Endothelial cell of umbilical vein (primary cell): ENCODE data around the gene CACNG4. TPM values are rescaled to one million over a fixed set of nuclear protein-coding genes. Genes with fewer than 3 reads are reported as not detected.

Experiments used
- BruUV-seq: library from RNA; stranded (reverse); fragments of 400-500 nt; replicated peaks from 2 replicates; lab custom pipeline; 2021; lab: Mats Ljungman, UMichigan
- CTCF ChIA-PET: fragments of 300-600, 350-600 bp; sonication (Branson Sonifier 250); formaldehyde crosslinking; loops from one replicate; lab custom pipeline; 2021; ENCODE audit warnings: antibody characterized with exemption, inconsistent platforms; lab: Charles Lee
- POLR2A ChIA-PET: fragments of 300-600, 350-600 bp; sonication (Branson Sonifier 250); formaldehyde crosslinking; loops from one replicate; lab custom pipeline; 2021; ENCODE audit warnings: antibody characterized with exemption, inconsistent platforms; lab: Charles Lee
- DNase-seq: peaks from one replicate; pipeline ENCODE4 v3.0.0-alpha.2; 2011; ENCODE audit warnings: low read depth, low spot score
- FAIRE-seq: peaks from 2 replicates; lab custom pipeline; 2011; peaks lifted over from hg19 to GRCh38; lab: Jason Lieb, UNC
- H2AFZ ChIP-seq: 2 replicates; pipeline ENCODE4 v1.6.0; 2012; ENCODE audit warnings: low read depth, low read length, control low read depth, inconsistent platforms
- H3K27ac ChIP-seq: 2 replicates; pipeline ENCODE4 v1.5.1; 2011; ENCODE audit warnings: low read depth, mild to moderate bottlenecking, control low read depth, low read length, moderate library complexity; ENCODE audit not compliant: insufficient read depth
- H3K27me3 ChIP-seq, 2 experiments: 2 replicates each; pipeline versions ENCODE4 v1.6.0 to v1.6.1; 2011; ENCODE audit warnings: low read length in 2 of 2, mixed read lengths in 1 of 2; ENCODE audit not compliant: control insufficient read depth in 2 of 2, insufficient read depth in 2 of 2
- H3K36me3 ChIP-seq, 2 experiments: 2 replicates in 1 of 2; 3 replicates in 1 of 2; pipeline ENCODE4 v1.5.1; 2011; ENCODE audit warnings: low read length in 2 of 2, mild to moderate bottlenecking in 1 of 2, moderate library complexity in 1 of 2; ENCODE audit not compliant: control insufficient read depth in 2 of 2, insufficient read depth in 2 of 2; ENCODE audit errors: extremely low read depth in 1 of 2
- H3K4me1 ChIP-seq: 3 replicates; pipeline ENCODE4 v1.5.1; 2011; ENCODE audit warnings: mild to moderate bottlenecking, low read length; ENCODE audit not compliant: control insufficient read depth, insufficient read depth; ENCODE audit errors: extremely low read depth
- H3K4me2 ChIP-seq: 2 replicates; pipeline ENCODE4 v1.6.1; 2011; ENCODE audit warnings: low read length, control low read depth, mixed read lengths; ENCODE audit not compliant: insufficient read depth
- H3K4me3 ChIP-seq, 3 experiments: fragments of 200-600 bp in 1 of 3; sonication (generic), shearing (Covaris generic) in 1 of 3; replicated peaks in 1 of 3; 2 replicates each; pipeline ENCODE4 v1.5.1; 2011 to 2016; ENCODE audit warnings: control low read depth in 3 of 3, low read length in 3 of 3, mild to moderate bottlenecking in 2 of 3, inconsistent platforms in 1 of 3, low read depth in 1 of 3, moderate library complexity in 1 of 3; ENCODE audit not compliant: insufficient read depth in 1 of 3
- H3K79me2 ChIP-seq: 2 replicates; pipeline ENCODE4 v1.6.0; 2012; ENCODE audit warnings: low read length, inconsistent platforms; ENCODE audit not compliant: control insufficient read depth, insufficient read depth
- H3K9ac ChIP-seq: replicated peaks from 2 replicates; pipeline ENCODE3; 2011; ENCODE audit warnings: low read length, control low read depth; ENCODE audit not compliant: insufficient read depth; ENCODE audit errors: extremely low read depth
- H3K9me1 ChIP-seq: replicated peaks from 3 replicates; pipeline ENCODE4 v1.6.0; 2011; ENCODE audit warnings: mild to moderate bottlenecking, low read length; ENCODE audit not compliant: control insufficient read depth, insufficient read depth; ENCODE audit errors: extremely low read depth
- H3K9me3 ChIP-seq: replicated peaks from 2 replicates; pipeline ENCODE4 v1.5.1; 2012; ENCODE audit warnings: low read length, inconsistent platforms; ENCODE audit not compliant: control insufficient read depth, insufficient read depth
- H4K20me1 ChIP-seq: replicated peaks from 2 replicates; pipeline ENCODE3; 2011; ENCODE audit warnings: mild to moderate bottlenecking, low read length; ENCODE audit not compliant: control insufficient read depth, insufficient read depth; ENCODE audit errors: extremely low read depth
- EZH2 ChIP-seq: IDR thresholded peaks from 2 replicates; pipeline ENCODE4 v1.6.1; 2012; ENCODE audit warnings: borderline replicate concordance, low read depth, mild to moderate bottlenecking, moderate library complexity, low read length, inconsistent platforms; ENCODE audit not compliant: severe bottlenecking
- FOS ChIP-seq: IDR thresholded peaks from 2 replicates; pipeline ENCODE4 v1.6.1; 2011; ENCODE audit warnings: mild to moderate bottlenecking, low read length, moderate library complexity, borderline replicate concordance; ENCODE audit not compliant: insufficient read depth
- GATA2 ChIP-seq: IDR thresholded peaks from 2 replicates; pipeline ENCODE4 v1.7.0; 2011; ENCODE audit warnings: low read depth, mild to moderate bottlenecking, moderate library complexity, mixed read lengths, low read length; ENCODE audit not compliant: insufficient read length, insufficient read depth
- MYC ChIP-seq: IDR thresholded peaks from one replicate; pipeline ENCODE4 v1.6.1; 2011; ENCODE audit warnings: mild to moderate bottlenecking, low read depth, low read length
- POLR2A ChIP-seq: IDR thresholded peaks from 2 replicates; pipeline ENCODE4 v1.6.1; 2012; ENCODE audit warnings: low read depth, mild to moderate bottlenecking, control low read depth, low read length
- POLR2AphosphoS5 ChIP-seq: IDR thresholded peaks from 2 replicates; pipeline ENCODE4 v1.6.1; 2012; ENCODE audit warnings: low read depth, mild to moderate bottlenecking, control low read depth, low read length, moderate library complexity; ENCODE audit not compliant: insufficient read depth
- dilution Hi-C: fragments of 300-500 bp; cut with MboI; formaldehyde crosslinking; loops from one replicate; pipeline ENCODE4 v1.15.0; 2019; ENCODE audit warnings: low sequenced_read_pairs; ENCODE audit not compliant: extremely low pct_ligation_motif_present
- intact Hi-C: fragments of 100-400 bp; cut with micrococcal nuclease; formaldehyde crosslinking; loops from one replicate; pipeline ENCODE4 v1.10.0; 2022
- polyA plus RNA-seq, 4 experiments: library from polyadenylated mRNA; depleted of rRNA in 3 of 4; stranded (reverse) in 3 of 4; unstranded in 1 of 4; fragments of >200 nt; gene quantifications; 2 replicates each; pipeline versions ENCODE4 v1.2.1 to v1.2.3, GENCODE V29; 2011 to 2012; ENCODE audit warnings: missing spikeins in 1 of 4
- total RNA-seq: library from RNA; stranded (reverse); gene quantifications from 2 replicates; pipeline ENCODE4 v1.2.3, GENCODE V29; 2021
- TF ChIP-seq, protein P1 (sequence below): IDR thresholded peaks from 2 replicates; pipeline ENCODE4 v1.6.1; 2011; ENCODE audit not compliant: insufficient read depth, insufficient read length
- TF ChIP-seq, protein P2 (sequence below), 2 donors: IDR thresholded peaks; 1 replicate in 1 of 2; 2 replicates in 1 of 2; pipeline ENCODE4 v1.5.1; 2011; ENCODE audit warnings: low read length in 2 of 2, mild to moderate bottlenecking in 2 of 2, moderate library complexity in 2 of 2, control low read depth in 1 of 2, inconsistent platforms in 1 of 2, low read depth in 1 of 2; ENCODE audit not compliant: insufficient read depth in 1 of 2; ENCODE audit errors: extremely low read depth in 1 of 2

The CACNG4 gene
- total and polyA plus RNA-seq, 2 donors (not counting 3 experiments of a cell fraction or from before 2014, with no cell fraction given): not detected

DNA sequence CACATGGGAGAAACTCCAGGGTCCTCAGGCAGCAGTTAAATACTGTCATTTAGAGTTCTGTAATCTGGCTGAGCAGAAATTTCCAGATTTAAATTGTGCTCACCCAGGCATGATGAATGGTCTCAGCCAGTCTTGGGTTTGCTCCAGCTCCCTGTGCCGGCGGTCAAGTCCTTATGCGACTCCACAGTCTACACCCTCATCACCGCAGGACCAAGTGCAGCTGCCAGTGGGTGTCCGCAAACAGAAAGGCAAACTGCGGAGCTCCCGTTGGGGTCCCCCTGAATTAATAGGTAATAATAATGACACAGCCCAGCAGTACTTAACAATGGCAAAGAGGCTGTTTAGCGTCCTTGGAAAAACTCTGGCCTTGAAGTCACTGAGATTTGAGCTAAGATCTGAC lies 3.9 kb upstream of the CACNG4 start:
- ChIA-PET CTCF (interaction anchor here (0.7 kb wide), 1 partner anchor 16 kb away, joined by 3 read pairs; no protein-coding TSS in a partner anchor), POLR2A (no interaction called here)
- dilution Hi-C loops: no loop called here
- H3K4me2 ChIP-seq: no peak overlapping the region
- no peaks in the 10 kb centered on the region for H4K20me1 ChIP-seq
- no peaks in the 10 kb centered on the region for H3K79me2 ChIP-seq
- H3K4me1 ChIP-seq: no peaks in the 10 kb centered on the region
- H3K36me3 ChIP-seq: no peaks in the 10 kb centered on the region
- no peak for TF ChIP-seq MYC
- no peak for TF ChIP-seq EZH2
- no peak for TF ChIP-seq GATA2
- no peak for TF ChIP-seq POLR2AphosphoS5
- TF ChIP-seq POLR2A: no peak
- TF ChIP-seq, protein P1, sequence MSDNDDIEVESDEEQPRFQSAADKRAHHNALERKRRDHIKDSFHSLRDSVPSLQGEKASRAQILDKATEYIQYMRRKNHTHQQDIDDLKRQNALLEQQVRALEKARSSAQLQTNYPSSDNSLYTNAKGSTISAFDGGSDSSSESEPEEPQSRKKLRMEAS: no peak
- TF ChIP-seq FOS: no peak
- no peaks in the 10 kb centered on the region for H3K9me3 ChIP-seq
- no peaks in the 10 kb centered on the region for H3K9me1 ChIP-seq
- H3K27me3 ChIP-seq: peaks cover 29 to 30% of the 10 kb centered on the region in 2 experiments
- intact Hi-C loops: no loop called here
- BruUV-seq: no TSS peak
- FAIRE-seq (no peak), DNase-seq (no peak)
- H3K9ac ChIP-seq: no peak overlapping the region
- no peak overlapping the region for H2AFZ ChIP-seq
- H3K27ac ChIP-seq: no peak overlapping the region
- H3K4me3 ChIP-seq: no peak overlapping the region

DNA sequence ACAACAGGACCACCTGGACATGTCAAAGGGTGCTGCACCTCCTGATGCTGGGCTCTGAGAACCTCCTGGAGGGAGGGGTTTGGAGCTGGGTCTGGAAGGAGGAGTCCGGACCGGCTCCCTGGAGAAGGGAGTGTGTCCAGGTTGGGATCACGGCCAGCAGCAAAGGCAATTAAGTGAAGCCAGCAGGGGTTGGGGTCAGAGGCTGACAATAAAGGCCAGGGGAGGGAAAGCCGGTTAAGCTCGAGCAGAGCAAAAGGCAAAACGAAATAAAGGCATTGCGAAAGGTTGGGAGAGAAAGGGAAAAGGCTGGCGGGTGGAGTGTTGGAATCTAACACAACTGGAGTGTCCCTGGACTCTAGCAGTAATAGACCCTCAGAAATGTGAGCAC lies 992 bp upstream of the CACNG4 start:
- no peaks in the 10 kb centered on the region for H3K79me2 ChIP-seq
- TF ChIP-seq POLR2AphosphoS5 (no peak), FOS (no peak), MYC (no peak), EZH2 (no peak), GATA2 (no peak)
- TF ChIP-seq, protein P2, sequence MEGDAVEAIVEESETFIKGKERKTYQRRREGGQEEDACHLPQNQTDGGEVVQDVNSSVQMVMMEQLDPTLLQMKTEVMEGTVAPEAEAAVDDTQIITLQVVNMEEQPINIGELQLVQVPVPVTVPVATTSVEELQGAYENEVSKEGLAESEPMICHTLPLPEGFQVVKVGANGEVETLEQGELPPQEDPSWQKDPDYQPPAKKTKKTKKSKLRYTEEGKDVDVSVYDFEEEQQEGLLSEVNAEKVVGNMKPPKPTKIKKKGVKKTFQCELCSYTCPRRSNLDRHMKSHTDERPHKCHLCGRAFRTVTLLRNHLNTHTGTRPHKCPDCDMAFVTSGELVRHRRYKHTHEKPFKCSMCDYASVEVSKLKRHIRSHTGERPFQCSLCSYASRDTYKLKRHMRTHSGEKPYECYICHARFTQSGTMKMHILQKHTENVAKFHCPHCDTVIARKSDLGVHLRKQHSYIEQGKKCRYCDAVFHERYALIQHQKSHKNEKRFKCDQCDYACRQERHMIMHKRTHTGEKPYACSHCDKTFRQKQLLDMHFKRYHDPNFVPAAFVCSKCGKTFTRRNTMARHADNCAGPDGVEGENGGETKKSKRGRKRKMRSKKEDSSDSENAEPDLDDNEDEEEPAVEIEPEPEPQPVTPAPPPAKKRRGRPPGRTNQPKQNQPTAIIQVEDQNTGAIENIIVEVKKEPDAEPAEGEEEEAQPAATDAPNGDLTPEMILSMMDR (IDR thresholded peaks at IDR 0.05; ENCODE audit: extremely low read depth in 1 of 2, insufficient read depth in 1 of 2, low read depth in 1 of 2, low read length in 2 of 2): no peak
- TF ChIP-seq, protein P1: no peak
- no peak overlapping the region for H3K4me3 ChIP-seq
- dilution Hi-C loops (no loop called here), intact Hi-C loops (no loop called here)
- DNase-seq: no peak
- H3K9ac ChIP-seq: no peak overlapping the region
- FAIRE-seq: no peak
- H3K9me1 ChIP-seq: no peaks in the 10 kb centered on the region
- peaks cover 52 to 54% of the 10 kb centered on the region in 2 experiments for H3K27me3 ChIP-seq
- no TSS peak for BruUV-seq
- CTCF ChIA-PET: no interaction called here
- H3K27ac ChIP-seq: no peak overlapping the region
- no peak overlapping the region for H2AFZ ChIP-seq
- POLR2A ChIA-PET: no interaction called here
- no peaks in the 10 kb centered on the region for H4K20me1 ChIP-seq
- no peak overlapping the region for H3K4me2 ChIP-seq
- H3K36me3 ChIP-seq: no peaks in the 10 kb centered on the region
- no peaks in the 10 kb centered on the region for H3K4me1 ChIP-seq
- H3K9me3 ChIP-seq: no peaks in the 10 kb centered on the region
